Measurements from ENCODE around the gene HHAT. TPM values are rescaled to one million over a fixed set of nuclear protein-coding genes. Genes with fewer than 3 reads are reported as not detected.

The HHAT gene
- polyA plus RNA-seq, 1 donor from 2014 or later, result 5.3 TPM

DNA sequence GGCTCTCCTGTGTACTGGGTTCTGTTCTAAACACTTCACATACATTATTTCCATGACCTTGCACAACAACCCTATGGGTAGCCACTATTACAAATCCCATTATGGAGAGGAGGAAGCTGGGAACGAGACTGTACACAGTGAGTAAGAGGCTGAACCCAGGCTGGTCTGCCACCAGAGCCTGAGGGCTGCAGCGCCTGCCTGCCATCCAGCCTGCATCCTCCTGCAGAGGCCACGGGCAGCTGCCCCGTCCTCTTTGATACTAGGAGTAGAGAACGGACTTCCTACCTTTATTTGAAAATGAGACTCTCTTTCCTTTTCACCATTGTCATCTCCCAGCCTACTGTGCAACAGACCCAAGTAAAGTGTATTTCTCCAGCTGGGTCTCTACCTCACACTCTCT lies 370.0 kb downstream of the HHAT start:
- TF ChIP-seq MXI1 (conservative IDR thresholded peaks at IDR 0.05; ENCODE audit: poor library complexity, severe bottlenecking), result no peak
- TF ChIP-seq RAD21 (conservative IDR thresholded peaks at IDR 0.05), result no peak
- no peak for TF ChIP-seq SMC3 (conservative IDR thresholded peaks at IDR 0.05; ENCODE audit: poor library complexity)
- TF ChIP-seq EZH2 (IDR thresholded peaks at IDR 0.05; ENCODE audit: borderline replicate concordance, insufficient read depth, low read length, poor library complexity, severe bottlenecking), result no peak
- TF ChIP-seq, protein P1, sequence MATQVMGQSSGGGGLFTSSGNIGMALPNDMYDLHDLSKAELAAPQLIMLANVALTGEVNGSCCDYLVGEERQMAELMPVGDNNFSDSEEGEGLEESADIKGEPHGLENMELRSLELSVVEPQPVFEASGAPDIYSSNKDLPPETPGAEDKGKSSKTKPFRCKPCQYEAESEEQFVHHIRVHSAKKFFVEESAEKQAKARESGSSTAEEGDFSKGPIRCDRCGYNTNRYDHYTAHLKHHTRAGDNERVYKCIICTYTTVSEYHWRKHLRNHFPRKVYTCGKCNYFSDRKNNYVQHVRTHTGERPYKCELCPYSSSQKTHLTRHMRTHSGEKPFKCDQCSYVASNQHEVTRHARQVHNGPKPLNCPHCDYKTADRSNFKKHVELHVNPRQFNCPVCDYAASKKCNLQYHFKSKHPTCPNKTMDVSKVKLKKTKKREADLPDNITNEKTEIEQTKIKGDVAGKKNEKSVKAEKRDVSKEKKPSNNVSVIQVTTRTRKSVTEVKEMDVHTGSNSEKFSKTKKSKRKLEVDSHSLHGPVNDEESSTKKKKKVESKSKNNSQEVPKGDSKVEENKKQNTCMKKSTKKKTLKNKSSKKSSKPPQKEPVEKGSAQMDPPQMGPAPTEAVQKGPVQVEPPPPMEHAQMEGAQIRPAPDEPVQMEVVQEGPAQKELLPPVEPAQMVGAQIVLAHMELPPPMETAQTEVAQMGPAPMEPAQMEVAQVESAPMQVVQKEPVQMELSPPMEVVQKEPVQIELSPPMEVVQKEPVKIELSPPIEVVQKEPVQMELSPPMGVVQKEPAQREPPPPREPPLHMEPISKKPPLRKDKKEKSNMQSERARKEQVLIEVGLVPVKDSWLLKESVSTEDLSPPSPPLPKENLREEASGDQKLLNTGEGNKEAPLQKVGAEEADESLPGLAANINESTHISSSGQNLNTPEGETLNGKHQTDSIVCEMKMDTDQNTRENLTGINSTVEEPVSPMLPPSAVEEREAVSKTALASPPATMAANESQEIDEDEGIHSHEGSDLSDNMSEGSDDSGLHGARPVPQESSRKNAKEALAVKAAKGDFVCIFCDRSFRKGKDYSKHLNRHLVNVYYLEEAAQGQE (IDR thresholded peaks at IDR 0.05; ENCODE audit: borderline replicate concordance), result no peak
- no peak for TF ChIP-seq TAF1 (IDR thresholded peaks at IDR 0.05; ENCODE audit: low read depth)
- TF ChIP-seq POLR2AphosphoS5 (IDR thresholded peaks at IDR 0.05), result no peak
- TF ChIP-seq, protein P2, sequence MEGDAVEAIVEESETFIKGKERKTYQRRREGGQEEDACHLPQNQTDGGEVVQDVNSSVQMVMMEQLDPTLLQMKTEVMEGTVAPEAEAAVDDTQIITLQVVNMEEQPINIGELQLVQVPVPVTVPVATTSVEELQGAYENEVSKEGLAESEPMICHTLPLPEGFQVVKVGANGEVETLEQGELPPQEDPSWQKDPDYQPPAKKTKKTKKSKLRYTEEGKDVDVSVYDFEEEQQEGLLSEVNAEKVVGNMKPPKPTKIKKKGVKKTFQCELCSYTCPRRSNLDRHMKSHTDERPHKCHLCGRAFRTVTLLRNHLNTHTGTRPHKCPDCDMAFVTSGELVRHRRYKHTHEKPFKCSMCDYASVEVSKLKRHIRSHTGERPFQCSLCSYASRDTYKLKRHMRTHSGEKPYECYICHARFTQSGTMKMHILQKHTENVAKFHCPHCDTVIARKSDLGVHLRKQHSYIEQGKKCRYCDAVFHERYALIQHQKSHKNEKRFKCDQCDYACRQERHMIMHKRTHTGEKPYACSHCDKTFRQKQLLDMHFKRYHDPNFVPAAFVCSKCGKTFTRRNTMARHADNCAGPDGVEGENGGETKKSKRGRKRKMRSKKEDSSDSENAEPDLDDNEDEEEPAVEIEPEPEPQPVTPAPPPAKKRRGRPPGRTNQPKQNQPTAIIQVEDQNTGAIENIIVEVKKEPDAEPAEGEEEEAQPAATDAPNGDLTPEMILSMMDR (IDR thresholded peaks at IDR 0.05; ENCODE audit: poor library complexity, severe bottlenecking), result no peak
- TF ChIP-seq EP300 (conservative IDR thresholded peaks at IDR 0.05; ENCODE audit: poor library complexity, severe bottlenecking), result no peak
- Histone ChIP-seq H3F3A (ENCODE audit: insufficient read depth, low read length, poor library complexity, severe bottlenecking) (no peaks in the 10 kb centered on the region), H3K9ac (ENCODE audit: low read length) (no peak overlapping the region), H3K4me2 (ENCODE audit: low read length) (no peak overlapping the region), H3K9me3 (ENCODE audit: low read length) (no peaks in the 10 kb centered on the region), H3K27me3 (ENCODE audit: insufficient read depth, low read depth, low read length) (no peaks in the 10 kb centered on the region), H4K20me1 (ENCODE audit: insufficient read depth) (no peaks in the 10 kb centered on the region), H3K9me2 (ENCODE audit: insufficient read depth, low read length) (no peaks in the 10 kb centered on the region), H3K4me3 (ENCODE audit: low read length) (no peak overlapping the region), H2AFZ (ENCODE audit: low read depth, low read length) (no peak overlapping the region), H3K36me3 (ENCODE audit: insufficient read depth, low read length) (no peaks in the 10 kb centered on the region), H3K79me2 (replicated peaks; ENCODE audit: insufficient read depth, low read length) (no peaks in the 10 kb centered on the region), H3K27ac (ENCODE audit: low read length) (no peak overlapping the region)

DNA sequence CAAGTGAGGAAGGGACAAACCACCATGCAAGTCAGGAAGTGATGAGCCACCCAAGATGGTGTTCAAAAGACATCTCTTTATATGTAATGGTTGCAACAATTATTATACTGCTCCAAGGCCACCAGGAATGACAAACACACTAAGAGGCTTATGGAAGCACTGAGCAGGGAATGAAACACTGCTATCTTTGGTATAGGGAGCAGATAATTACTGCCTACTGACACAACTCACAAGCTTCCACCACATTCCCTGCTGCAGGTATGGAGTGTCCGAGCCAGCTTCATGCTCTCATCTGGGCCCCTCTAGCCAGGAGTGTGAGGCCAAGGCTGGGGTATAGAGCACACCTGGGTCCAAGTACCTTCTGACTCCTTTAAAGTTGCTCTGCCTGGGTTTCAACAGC lies 371.4 kb downstream of the HHAT start:
- Histone ChIP-seq H3K9ac (ENCODE audit: low read length) (no peak overlapping the region), H3K9me2 (ENCODE audit: insufficient read depth, low read length) (no peaks in the 10 kb centered on the region), H2AFZ (ENCODE audit: low read depth, low read length) (no peak overlapping the region), H3K79me2 (replicated peaks; ENCODE audit: insufficient read depth, low read length) (no peaks in the 10 kb centered on the region), H3K9me3 (ENCODE audit: low read length) (no peaks in the 10 kb centered on the region), H3F3A (ENCODE audit: insufficient read depth, low read length, poor library complexity, severe bottlenecking) (no peaks in the 10 kb centered on the region), H3K36me3 (ENCODE audit: insufficient read depth, low read length) (no peaks in the 10 kb centered on the region), H3K27me3 (ENCODE audit: insufficient read depth, low read depth, low read length) (no peaks in the 10 kb centered on the region), H4K20me1 (ENCODE audit: insufficient read depth) (no peaks in the 10 kb centered on the region), H3K4me3 (ENCODE audit: low read length) (no peak overlapping the region), H3K27ac (ENCODE audit: low read length) (no peak overlapping the region), H3K4me2 (ENCODE audit: low read length) (no peak overlapping the region)
- TF ChIP-seq, protein P1 (IDR thresholded peaks at IDR 0.05; ENCODE audit: borderline replicate concordance), result no peak
- TF ChIP-seq, protein P2 (IDR thresholded peaks at IDR 0.05; ENCODE audit: poor library complexity, severe bottlenecking), result no peak
- TF ChIP-seq MXI1 (conservative IDR thresholded peaks at IDR 0.05; ENCODE audit: poor library complexity, severe bottlenecking), result no peak
- no peak for TF ChIP-seq EZH2 (IDR thresholded peaks at IDR 0.05; ENCODE audit: borderline replicate concordance, insufficient read depth, low read length, poor library complexity, severe bottlenecking)
- no peak for TF ChIP-seq POLR2AphosphoS5 (IDR thresholded peaks at IDR 0.05)
- no peak for TF ChIP-seq TAF1 (IDR thresholded peaks at IDR 0.05; ENCODE audit: low read depth)
- TF ChIP-seq SMC3 (conservative IDR thresholded peaks at IDR 0.05; ENCODE audit: poor library complexity), result no peak
- no peak for TF ChIP-seq EP300 (conservative IDR thresholded peaks at IDR 0.05; ENCODE audit: poor library complexity, severe bottlenecking)
- no peak for TF ChIP-seq RAD21 (conservative IDR thresholded peaks at IDR 0.05)
